ENCODE measurements around the gene GCFC2. TPM values are rescaled to one million over a fixed set of nuclear protein-coding genes. Genes with fewer than 3 reads are reported as not detected.

GCFC2 gene
- total and polyA plus RNA-seq, 4 donors, result 10.4 to 28.2 (median 17.2) TPM

- TF ChIP-seq CTCF (IDR thresholded peaks at IDR 0.05; ENCODE audit: low read depth, low read length, missing input control), result no peak
These were observed 87.8 kb downstream of the GCFC2 start (continued) for GRCh38 chr2:75622929-75623328.

GRCh38 chr2:75622500-75622899 is 88.2 kb downstream of the GCFC2 start:
- Histone ChIP-seq H3K9ac (ENCODE audit: low read depth in 1 of 2, low read length in 2 of 2) (no peak overlapping the region), H3K27me3 (ENCODE audit: control insufficient read depth in 4 of 4, insufficient read depth in 4 of 4, low read length in 3 of 4) (no peaks in the 10 kb centered on the region), H3K4me1 (ENCODE audit: control insufficient read depth in 4 of 4, insufficient read depth in 4 of 4, low read length in 3 of 4) (no peaks in the 10 kb centered on the region), H3K36me3 (ENCODE audit: control insufficient read depth in 4 of 4, insufficient read depth in 3 of 4, low read depth in 1 of 4, low read length in 3 of 4) (no peaks in the 10 kb centered on the region), H3K4me3 (ENCODE audit: low read depth in 1 of 3, low read length in 3 of 3) (no peak overlapping the region), H3K27ac (ENCODE audit: low read depth in 1 of 2, low read length in 2 of 2) (no peak overlapping the region), H3K9me3 (ENCODE audit: control insufficient read depth in 4 of 4, low read length in 3 of 4) (no peaks in the 10 kb centered on the region)
- no peak for DNase-seq (ENCODE audit: low spot score)
- 68% methylated on average over 2 of the region's 2 CpGs for WGBS
- no peak for TF ChIP-seq ATF3 (IDR thresholded peaks at IDR 0.05)
- TF ChIP-seq MAX (IDR thresholded peaks at IDR 0.05), result no peak
- TF ChIP-seq FOXA1 (IDR thresholded peaks at IDR 0.05), result no peak
- no peak for TF ChIP-seq EGR1 (IDR thresholded peaks at IDR 0.05; ENCODE audit: low read depth in 2 of 2)
- no peak for TF ChIP-seq SP1 (IDR thresholded peaks at IDR 0.05)
- no peak for TF ChIP-seq ZBTB33 (IDR thresholded peaks at IDR 0.05)
- TF ChIP-seq RXRA (IDR thresholded peaks at IDR 0.05), result no peak
- TF ChIP-seq HNF4G (IDR thresholded peaks at IDR 0.05), result no peak
- no peak for TF ChIP-seq TAF1 (conservative IDR thresholded peaks at IDR 0.05)
- no peak for TF ChIP-seq NR2F2 (IDR thresholded peaks at IDR 0.05)
- TF ChIP-seq REST (IDR thresholded peaks at IDR 0.05), result no peak
- no peak for TF ChIP-seq JUND (IDR thresholded peaks at IDR 0.05)
- TF ChIP-seq CTCF (IDR thresholded peaks at IDR 0.05; ENCODE audit: low read depth, low read length, missing input control), result no peak
- TF ChIP-seq GABPA (IDR thresholded peaks at IDR 0.05 in 1 of 2, conservative IDR thresholded peaks at IDR 0.05 in 1 of 2), result no peak
- no peak for TF ChIP-seq FOXA2 (IDR thresholded peaks at IDR 0.05)
- no peak for TF ChIP-seq YY1 (IDR thresholded peaks at IDR 0.05)

Data from liver (tissue), 9 donors.